ENCODE data around the gene HINT1.

The HINT1 gene

DNA sequence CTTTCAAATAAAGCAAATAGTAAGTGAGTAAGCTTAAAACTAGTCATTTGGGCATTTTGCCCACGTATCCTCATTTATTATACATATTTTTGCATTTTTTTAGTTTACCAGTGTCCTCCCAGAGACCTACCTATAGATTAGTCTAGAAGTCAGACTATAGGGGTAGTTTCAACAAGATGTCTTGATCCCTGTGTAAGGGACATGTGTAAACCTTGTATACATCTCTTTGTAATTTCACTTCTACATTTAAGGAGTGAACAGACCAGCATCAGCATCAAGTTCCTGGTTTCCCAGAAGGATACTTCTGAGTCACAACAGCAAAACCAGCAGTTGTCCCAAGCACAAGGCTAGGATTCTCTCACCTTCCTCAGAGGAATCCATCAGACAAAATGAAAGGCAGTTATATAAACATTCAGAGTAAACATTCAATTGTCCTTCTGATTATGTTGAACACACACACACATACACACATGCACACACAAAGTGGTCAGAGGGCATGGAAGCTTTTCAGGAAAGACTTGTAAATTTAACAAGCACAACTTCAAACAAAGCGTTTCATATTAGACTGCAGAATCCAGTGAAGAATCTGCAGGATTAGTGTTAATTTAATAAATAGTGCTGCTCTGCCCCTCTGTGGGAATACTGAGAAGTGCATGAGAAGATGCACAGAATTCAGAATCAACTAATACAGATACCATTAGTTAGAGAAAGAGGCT lies 55.4 kb downstream of the HINT1 start:
- DNase-seq = peak; percentile 17
